ENCODE results near the gene DNAAF5. TPM values are rescaled to one million over a fixed set of nuclear protein-coding genes. Genes with fewer than 3 reads are reported as not detected.
A peak's percentile ranks its signal among the peaks of the same experiment; 100 is the strongest.

DNAAF5 gene
- total and polyA plus RNA-seq, 9 of the 15 experiments (the other 6 are each of a cell fraction or from before 2014, with no cell fraction given) = 3.1 to 69.7 (median 19.1) TPM

GRCh38 chr7:835021-835420, 108.5 kb downstream of the DNAAF5 start:
- WGBS (ENCODE audit: insufficient coverage, low coverage, missing lambda C conversion rate) = 98% methylated on average over 12 of the region's 12 CpGs
- H4K20me1 ChIP-seq (replicated peaks; ENCODE audit: control insufficient read depth, insufficient read depth, low read length) = peaks cover 36% of the 10 kb centered on the region; the same call in 1 of the 2 replicates
- CTCF ChIA-PET (ENCODE audit: low intra/inter-chr PET ratio) = no interaction called here
- peaks cover 21% of the 10 kb centered on the region for H3K9me1 ChIP-seq (ENCODE audit: control insufficient read depth, insufficient read depth, low read length)
- peaks cover 53% of the 10 kb centered on the region; the same call in 2 of the 3 replicates for H3K36me3 ChIP-seq (ENCODE audit: control insufficient read depth, insufficient read depth, low read length)
- H3K27me3 ChIP-seq (ENCODE audit: control insufficient read depth in 2 of 2, insufficient read depth in 2 of 2, low read length in 2 of 2) = no peaks in the 10 kb centered on the region
- ATAC-seq (no peak), FAIRE-seq (no peak), DNase-seq (ENCODE audit: extremely low read depth in 1 of 4, low spot score in 3 of 4) (no peak)
- H3K4me3 ChIP-seq = no peak overlapping the region
- no peak overlapping the region for H2AFZ ChIP-seq (ENCODE audit: low read depth, low read length)
- in situ Hi-C loops (cut with MboI) = no loop called here
- H3K9ac ChIP-seq (ENCODE audit: insufficient read depth in 1 of 2, low read depth in 2 of 2, low read length in 2 of 2) = 0 out of 4 replicates have a peak overlapping the region, but pooled peaks of 1 of the 2 experiments have one; percentile 57
- POLR2A ChIA-PET = no interaction called here
- BruUV-seq (replicated peaks) = no TSS peak
- TF ChIP-seq ZNF174 (CRISPR knock-in tag; IDR thresholded peaks at IDR 0.05) = no peak
- H3K9me3 ChIP-seq (replicated peaks; ENCODE audit: control insufficient read depth, insufficient read depth, low read depth, low read length) = no peaks in the 10 kb centered on the region
- no peak overlapping the region for H3K4me2 ChIP-seq (ENCODE audit: insufficient read depth, low read length)
- peaks cover 22 to 42% of the 10 kb centered on the region in 2 experiments for H3K4me1 ChIP-seq (replicated peaks in 1 of 2; ENCODE audit: control insufficient read depth in 2 of 2, insufficient read depth in 2 of 2, low read length in 2 of 2)
- peaks cover 79% of the 10 kb centered on the region for H3K79me2 ChIP-seq (ENCODE audit: control insufficient read depth, insufficient read depth, low read length)
- H3K27ac ChIP-seq (ENCODE audit: extremely low read depth, low read depth, low read length) = no peak overlapping the region
- intact Hi-C loops (cut with micrococcal nuclease) = no loop called here

- H3K4me3 ChIP-seq = no peak overlapping the region
- ATAC-seq = no peak
- no peak for TF ChIP-seq ZNF398 (CRISPR knock-in tag; IDR thresholded peaks at IDR 0.05)
- no peak for TF ChIP-seq ZNF224 (CRISPR knock-in tag; IDR thresholded peaks at IDR 0.05)
- no peak for TF ChIP-seq TRIM24 (IDR thresholded peaks at IDR 0.05)
- TF ChIP-seq USF1 (CRISPR knock-in tag; IDR thresholded peaks at IDR 0.05) = no peak
- TF ChIP-seq PBX2 (CRISPR knock-in tag; IDR thresholded peaks at IDR 0.05; ENCODE audit: low read depth) = no peak
- 0 out of 2 replicates have a peak, but pooled peaks have one; percentile 13 for TF ChIP-seq PBX2 (tag; conservative IDR thresholded peaks at IDR 0.05; ENCODE audit: low read depth)
- TF ChIP-seq HIVEP1 (CRISPR knock-in tag; IDR thresholded peaks at IDR 0.05) = no peak
These were observed 109.2 kb downstream of the DNAAF5 start for GRCh38 chr7:835485-836401.

More at GRCh38 chr7:835485-836401, 109.2 kb downstream of the DNAAF5 start:
- Histone ChIP-seq H3K79me2 (ENCODE audit: control insufficient read depth, insufficient read depth, low read length) (peaks cover 72% of the 10 kb centered on the region), H3K4me1 (replicated peaks in 1 of 2; ENCODE audit: control insufficient read depth in 2 of 2, insufficient read depth in 2 of 2, low read length in 2 of 2) (peaks cover 17 to 35% of the 10 kb centered on the region in 2 experiments), H3K9ac (ENCODE audit: insufficient read depth in 1 of 2, low read depth in 2 of 2, low read length in 2 of 2) (peak overlapping the region in 1 of 2 experiments; percentile 73; a peak in 2 of 4 replicates), H3K9me1 (ENCODE audit: control insufficient read depth, insufficient read depth, low read length) (peaks cover 21% of the 10 kb centered on the region), H2AFZ (ENCODE audit: low read depth, low read length) (no peak overlapping the region), H3K36me3 (ENCODE audit: control insufficient read depth, insufficient read depth, low read length) (peaks cover 57% of the 10 kb centered on the region; the same call in 2 of the 3 replicates), H3K9me3 (replicated peaks; ENCODE audit: control insufficient read depth, insufficient read depth, low read depth, low read length) (no peaks in the 10 kb centered on the region), H3K27me3 (ENCODE audit: control insufficient read depth in 2 of 2, insufficient read depth in 2 of 2, low read length in 2 of 2) (no peaks in the 10 kb centered on the region), H4K20me1 (replicated peaks; ENCODE audit: control insufficient read depth, insufficient read depth, low read length) (peaks cover 29% of the 10 kb centered on the region; the same call in 1 of the 2 replicates), H3K4me2 (ENCODE audit: insufficient read depth, low read length) (no peak overlapping the region), H3K27ac (ENCODE audit: extremely low read depth, low read depth, low read length) (no peak overlapping the region; the same call in 2 of the 3 replicates)
- ChIA-PET CTCF (ENCODE audit: low intra/inter-chr PET ratio) (no interaction called here), POLR2A (interaction anchor here (1.0 to 1.4 kb wide), 2 partner anchors 19 to 28 kb away, joined by 3 read pairs; no protein-coding TSS in a partner anchor)
- BruUV-seq (replicated peaks) = no TSS peak
- FAIRE-seq (no peak), DNase-seq (ENCODE audit: extremely low read depth in 1 of 4, low spot score in 3 of 4) (no peak)
- intact Hi-C loops (cut with micrococcal nuclease) (no loop called here), in situ Hi-C loops (cut with MboI) (no loop called here)
- 80% methylated on average over 25 of the region's 27 CpGs for WGBS (ENCODE audit: insufficient coverage, low coverage, missing lambda C conversion rate)

All from K562 (cell line).